CD4-positive, CD25-positive, alpha-beta regulatory T cell (primary cell): ENCODE results near the gene TMEM178B. TPM values are rescaled to one million over a fixed set of nuclear protein-coding genes. Genes with fewer than 3 reads are reported as not detected.
A peak's percentile ranks its signal among the peaks of the same experiment; 100 is the strongest.

Experiments
- ATAC-seq, 2 donors: fragments of 150-1000 bp; cut with Tn5 transposase; one replicate each; pipeline ENCODE4 v1.10.0; 2021; ENCODE audit warnings: low read depth in 2 of 2, moderate number of reproducible peaks in 2 of 2, moderate library complexity in 1 of 2
- DNase-seq, 3 donors: peaks; one replicate each; pipeline versions ENCODE4 v3.0.0 to v3.0.0-alpha.2; 2012 to 2022; ENCODE audit warnings: mixed read lengths in 1 of 3
- H3K27ac ChIP-seq: one replicate; pipeline ENCODE4 v1.7.0; 2013; ENCODE audit warnings: mild to moderate bottlenecking, low read length; ENCODE audit not compliant: insufficient read depth, poor library complexity, severe bottlenecking
- H3K27me3 ChIP-seq: one replicate; pipeline ENCODE4 v1.7.0; 2013; ENCODE audit warnings: low read length; ENCODE audit not compliant: control insufficient read depth, insufficient read depth
- H3K36me3 ChIP-seq: one replicate; pipeline ENCODE4 v1.7.0; 2013; ENCODE audit warnings: mild to moderate bottlenecking, low read length, moderate library complexity; ENCODE audit not compliant: control insufficient read depth, insufficient read depth
- H3K4me1 ChIP-seq: 2 replicates; pipeline ENCODE4 v1.7.0; 2013; ENCODE audit warnings: mild to moderate bottlenecking, low read length; ENCODE audit not compliant: insufficient read depth, control insufficient read depth, poor library complexity, severe bottlenecking
- H3K4me3 ChIP-seq: one replicate; pipeline ENCODE4 v1.7.0; 2013; ENCODE audit warnings: low read depth, mild to moderate bottlenecking, low read length, moderate library complexity
- H3K9me3 ChIP-seq, 2 experiments: 1 replicate in 1 of 2; 2 replicates in 1 of 2; pipeline ENCODE4 v1.7.0; 2013; ENCODE audit warnings: low read length in 2 of 2, mild to moderate bottlenecking in 1 of 2, moderate library complexity in 1 of 2; ENCODE audit not compliant: control insufficient read depth in 2 of 2
- H3K27ac Mint-ChIP-seq, 3 donors: one replicate each; pipeline ENCODE4 v1.8.0; 2020 to 2022; ENCODE audit warnings: mild to moderate bottlenecking in 3 of 3, mixed read lengths in 3 of 3, moderate library complexity in 2 of 3
- H3K27me3 Mint-ChIP-seq: one replicate; pipeline ENCODE4 v1.8.0; 2022; ENCODE audit warnings: mild to moderate bottlenecking, mixed read lengths
- H3K36me3 Mint-ChIP-seq: one replicate; pipeline ENCODE4 v1.8.0; 2020; ENCODE audit warnings: mixed read lengths
- H3K4me1 Mint-ChIP-seq, 4 donors: one replicate each; pipeline ENCODE4 v1.8.0; 2020 to 2022; ENCODE audit warnings: mixed read lengths in 4 of 4, mild to moderate bottlenecking in 1 of 4
- H3K4me3 Mint-ChIP-seq, 4 donors: one replicate each; pipeline ENCODE4 v1.8.0; 2020 to 2022; ENCODE audit warnings: mild to moderate bottlenecking in 4 of 4, mixed read lengths in 4 of 4, moderate library complexity in 3 of 4
- H3K9me3 Mint-ChIP-seq, 7 donors: one replicate each; pipeline ENCODE4 v1.8.0; 2020 to 2022; ENCODE audit warnings: mixed read lengths in 7 of 7, mild to moderate bottlenecking in 3 of 7, moderate library complexity in 2 of 7
- polyA plus RNA-seq, 4 donors: library from polyadenylated mRNA; unstranded; fragments of 300-500 nt; fragmentation: Illumina TruSeq; gene quantifications; one replicate each; pipeline ENCODE4 v1.2.3, GENCODE V29; 2021
- total RNA-seq: library from RNA; stranded (reverse); gene quantifications from one replicate; pipeline ENCODE4 v1.2.3, GENCODE V29; 2022

The TMEM178B gene
- total and polyA plus RNA-seq, 5 donors from 2014 or later, result 0.10 TPM; not detected in 4

GRCh38 chr7:141251180-141251579 lies 177.3 kb downstream of the TMEM178B start:
- H3K4me3 ChIP-seq, result no peak overlapping the region
- H3K9me3 ChIP-seq, result no peaks in the 10 kb centered on the region
- Mint-ChIP-seq H3K27ac (no peak overlapping the region), H3K36me3 (no peaks in the 10 kb centered on the region), H3K4me1 (no peaks in the 10 kb centered on the region), H3K27me3 (no peaks in the 10 kb centered on the region), H3K4me3 (no peak overlapping the region), H3K9me3 (peaks cover 0 to 8% (median 0%) of the 10 kb centered on the region in 7 donors)
- DNase-seq (no peak), ATAC-seq (no peak)
- H3K36me3 ChIP-seq, result no peaks in the 10 kb centered on the region
- no peaks in the 10 kb centered on the region for H3K27me3 ChIP-seq
- H3K27ac ChIP-seq, result no peak overlapping the region
- H3K4me1 ChIP-seq, result no peaks in the 10 kb centered on the region

GRCh38 chr7:141251957-141252356 lies 178.1 kb downstream of the TMEM178B start:
- H3K4me1 Mint-ChIP-seq, result no peaks in the 10 kb centered on the region

GRCh38 chr7:141257597-141257996 lies 183.7 kb downstream of the TMEM178B start:
- Mint-ChIP-seq H3K4me3 (no peak overlapping the region), H3K27me3 (no peaks in the 10 kb centered on the region), H3K4me1 (no peaks in the 10 kb centered on the region), H3K36me3 (no peaks in the 10 kb centered on the region), H3K9me3 (peaks cover 0 to 21% (median 9%) of the 10 kb centered on the region in 7 donors), H3K27ac (peak overlapping the region in 1 of 3 donors; percentile 26)
- Histone ChIP-seq H3K27ac (no peak overlapping the region), H3K27me3 (no peaks in the 10 kb centered on the region), H3K4me1 (no peaks in the 10 kb centered on the region), H3K4me3 (no peak overlapping the region), H3K9me3 (peaks cover 5 to 7% of the 10 kb centered on the region in 2 experiments), H3K36me3 (no peaks in the 10 kb centered on the region)
- no peak for ATAC-seq
- no peak for DNase-seq

More at GRCh38 chr7:141251957-141252356, 178.1 kb downstream of the TMEM178B start:
- Histone ChIP-seq H3K4me3 (no peak overlapping the region), H3K4me1 (no peaks in the 10 kb centered on the region), H3K36me3 (no peaks in the 10 kb centered on the region), H3K27me3 (no peaks in the 10 kb centered on the region), H3K9me3 (no peaks in the 10 kb centered on the region), H3K27ac (no peak overlapping the region)
- Mint-ChIP-seq H3K4me3 (no peak overlapping the region), H3K27me3 (no peaks in the 10 kb centered on the region), H3K9me3 (peaks cover 0 to 11% (median 0%) of the 10 kb centered on the region in 7 donors), H3K27ac (no peak overlapping the region), H3K36me3 (no peaks in the 10 kb centered on the region)
- DNase-seq, result no peak
- ATAC-seq, result no peak

- Histone ChIP-seq H3K27me3 (peaks cover 2% of the 10 kb centered on the region), H3K9me3 (peaks cover 5 to 7% of the 10 kb centered on the region in 2 experiments), H3K4me1 (no peaks in the 10 kb centered on the region), H3K27ac (no peak overlapping the region), H3K4me3 (no peak overlapping the region), H3K36me3 (no peaks in the 10 kb centered on the region)
- Mint-ChIP-seq H3K9me3 (peaks cover 1 to 21% (median 9%) of the 10 kb centered on the region in 7 donors), H3K36me3 (no peaks in the 10 kb centered on the region), H3K27me3 (no peaks in the 10 kb centered on the region), H3K4me3 (no peak overlapping the region), H3K27ac (no peak overlapping the region), H3K4me1 (peaks cover 0 to 2% (median 0%) of the 10 kb centered on the region in 4 donors)
- no peak for ATAC-seq
- no peak for DNase-seq
These were observed 184.7 kb downstream of the TMEM178B start for GRCh38 chr7:141258559-141258958.

- H3K27me3 Mint-ChIP-seq, result peaks cover 4% of the 10 kb centered on the region
- DNase-seq (no peak), ATAC-seq (no peak)
- no peak overlapping the region for H3K4me3 Mint-ChIP-seq
- no peak overlapping the region for H3K27ac ChIP-seq
- H3K36me3 Mint-ChIP-seq, result no peaks in the 10 kb centered on the region
- H3K4me1 Mint-ChIP-seq, result peaks cover 0 to 2% (median 0%) of the 10 kb centered on the region in 4 donors
- peaks cover 5 to 7% of the 10 kb centered on the region in 2 experiments for H3K9me3 ChIP-seq
- H3K4me1 ChIP-seq, result no peaks in the 10 kb centered on the region
- no peak overlapping the region for H3K4me3 ChIP-seq
- H3K9me3 Mint-ChIP-seq, result peaks cover 1 to 15% (median 9%) of the 10 kb centered on the region in 7 donors
- H3K27ac Mint-ChIP-seq, result no peak overlapping the region
- H3K27me3 ChIP-seq, result peaks cover 2% of the 10 kb centered on the region
- no peaks in the 10 kb centered on the region for H3K36me3 ChIP-seq
These were observed 188.5 kb downstream of the TMEM178B start for GRCh38 chr7:141262101-141263090.

GRCh38 chr7:141263508-141263907 lies 189.6 kb downstream of the TMEM178B start:
- Mint-ChIP-seq H3K4me3 (no peak overlapping the region), H3K4me1 (peaks cover 0 to 4% (median under 1%) of the 10 kb centered on the region in 4 donors), H3K36me3 (no peaks in the 10 kb centered on the region), H3K27ac (no peak overlapping the region), H3K27me3 (peaks cover 4% of the 10 kb centered on the region), H3K9me3 (peaks cover 1 to 13% (median 6%) of the 10 kb centered on the region in 7 donors)
- Histone ChIP-seq H3K36me3 (no peaks in the 10 kb centered on the region), H3K9me3 (peaks cover 3 to 7% of the 10 kb centered on the region in 2 experiments), H3K4me3 (no peak overlapping the region), H3K27me3 (peaks cover 2% of the 10 kb centered on the region), H3K4me1 (no peaks in the 10 kb centered on the region), H3K27ac (no peak overlapping the region)
- peak in 1 of 3 donors; percentile 27 for DNase-seq
- no peak for ATAC-seq

- Histone ChIP-seq H3K27me3 (peaks cover 2% of the 10 kb centered on the region), H3K36me3 (no peaks in the 10 kb centered on the region), H3K27ac (no peak overlapping the region), H3K9me3 (peaks cover under 1 to 7% of the 10 kb centered on the region in 2 experiments), H3K4me3 (no peak overlapping the region), H3K4me1 (no peaks in the 10 kb centered on the region)
- H3K9me3 Mint-ChIP-seq, result peaks cover 1 to 9% (median 4%) of the 10 kb centered on the region in 7 donors
- H3K27me3 Mint-ChIP-seq, result peaks cover 4% of the 10 kb centered on the region
- no peak overlapping the region for H3K4me3 Mint-ChIP-seq
- H3K4me1 Mint-ChIP-seq, result peaks cover 0 to 4% (median under 1%) of the 10 kb centered on the region in 4 donors
- no peaks in the 10 kb centered on the region for H3K36me3 Mint-ChIP-seq
- ATAC-seq, result no peak
- H3K27ac Mint-ChIP-seq, result no peak overlapping the region
- DNase-seq, result no peak
These were observed 190.1 kb downstream of the TMEM178B start for GRCh38 chr7:141263983-141264382.
